Amniotic stem cell (primary cell): ENCODE data around the gene CCL18.
"Not testable (repeated sequence)": the region's sequence is repeated elsewhere in the genome, so short reads cannot be mapped to it uniquely, and the experiment has no call there.

Source experiments
- DNase-seq: peaks from one replicate; lab custom pipeline; 2025; lab: John Stamatoyannopoulos, UW

CCL18 gene

GRCh38 chr17:36104246-36104645, 40.2 kb downstream of the CCL18 start:
- DNase-seq = not testable (repeated sequence)

- no peak for DNase-seq
These were observed 40.7 kb downstream of the CCL18 start for GRCh38 chr17:36104701-36105181.

- DNase-seq = no peak
These were observed 41.9 kb downstream of the CCL18 start for GRCh38 chr17:36105781-36106492.

- DNase-seq = no peak
These were observed 42.4 kb downstream of the CCL18 start for GRCh38 chr17:36106493-36106835.

GRCh38 chr17:36107660-36108059, 43.6 kb downstream of the CCL18 start:
- no peak for DNase-seq

GRCh38 chr17:36108265-36108664, 44.2 kb downstream of the CCL18 start:
- not testable (repeated sequence) for DNase-seq

GRCh38 chr17:36111068-36111490, 47.0 kb downstream of the CCL18 start:
- no peak for DNase-seq

GRCh38 chr17:36112572-36112971, 48.5 kb downstream of the CCL18 start:
- DNase-seq = no peak

GRCh38 chr17:36113131-36113530, 49.1 kb downstream of the CCL18 start:
- DNase-seq = not testable (repeated sequence)

GRCh38 chr17:36114971-36115648, 51.0 kb downstream of the CCL18 start:
- not testable (repeated sequence) for DNase-seq

GRCh38 chr17:36115649-36115977, 51.5 kb downstream of the CCL18 start:
- not testable (repeated sequence) for DNase-seq

GRCh38 chr17:36117505-36118382, 53.7 kb downstream of the CCL18 start:
- no peak for DNase-seq

GRCh38 chr17:36118477-36119353, 54.6 kb downstream of the CCL18 start:
- DNase-seq = no peak

GRCh38 chr17:36120221-36120620, 56.1 kb downstream of the CCL18 start:
- DNase-seq = no peak

GRCh38 chr17:36121099-36121498, 57.0 kb downstream of the CCL18 start:
- not testable (repeated sequence) for DNase-seq
